GM11168 (cell line): ENCODE measurements around the gene TAGLN3.

Source experiments
- in situ Hi-C: fragments of 300-500 bp; cut with MboI; formaldehyde crosslinking; loops from one replicate; pipeline ENCODE4 v1.12.0; 2022; ENCODE audit warnings: low sequenced_read_pairs; ENCODE audit not compliant: unreplicated experiment

TAGLN3 gene

GRCh38 chr3:111998636-111999483 is at the start of gene TAGLN3:
TSS of gene TAGLN3 (plus strand) at chr3:111998922. CDS start at chr3:111999423, 501 bp downstream.
- in situ Hi-C loops = no loop called here

DNA sequence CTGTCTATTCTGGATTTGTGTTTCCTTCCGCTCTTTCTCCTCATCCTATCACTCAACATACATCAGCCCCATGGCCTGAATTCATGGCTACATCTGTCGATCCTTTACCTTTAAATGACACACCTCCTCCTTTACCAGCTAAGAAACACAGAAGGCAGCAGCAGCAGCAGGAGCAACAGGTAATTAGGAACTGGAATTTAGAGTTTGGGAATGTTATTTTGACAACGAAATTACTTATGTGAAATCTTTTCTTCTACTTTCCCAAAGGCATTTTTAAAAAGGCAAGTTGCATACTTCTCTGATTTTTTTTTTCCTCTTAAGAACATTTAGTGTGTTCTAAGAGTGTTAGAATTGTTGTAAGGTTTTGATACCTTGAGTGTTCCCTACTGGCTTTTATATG is 49.0 kb upstream of the TAGLN3 start:
- in situ Hi-C loops = no loop called here

DNA sequence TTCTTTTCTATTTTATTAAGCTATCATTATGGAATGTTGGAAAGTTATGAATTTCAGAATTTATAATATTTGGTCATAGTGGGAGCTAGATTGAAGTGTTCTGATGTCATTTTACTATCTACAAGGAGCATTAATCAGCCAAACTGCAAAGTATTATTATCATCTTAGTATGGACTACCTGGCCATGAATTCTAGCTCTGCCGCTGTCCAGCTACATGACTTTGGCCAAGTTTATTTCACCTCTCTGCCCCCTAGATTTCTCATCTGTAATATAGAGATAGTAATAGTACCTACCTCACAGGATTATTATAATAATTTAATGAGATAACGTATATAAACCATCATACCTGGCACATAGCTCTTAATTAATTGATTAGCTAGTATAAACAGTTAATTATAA is 47.7 kb upstream of the TAGLN3 start:
- in situ Hi-C loops = no loop called here

DNA sequence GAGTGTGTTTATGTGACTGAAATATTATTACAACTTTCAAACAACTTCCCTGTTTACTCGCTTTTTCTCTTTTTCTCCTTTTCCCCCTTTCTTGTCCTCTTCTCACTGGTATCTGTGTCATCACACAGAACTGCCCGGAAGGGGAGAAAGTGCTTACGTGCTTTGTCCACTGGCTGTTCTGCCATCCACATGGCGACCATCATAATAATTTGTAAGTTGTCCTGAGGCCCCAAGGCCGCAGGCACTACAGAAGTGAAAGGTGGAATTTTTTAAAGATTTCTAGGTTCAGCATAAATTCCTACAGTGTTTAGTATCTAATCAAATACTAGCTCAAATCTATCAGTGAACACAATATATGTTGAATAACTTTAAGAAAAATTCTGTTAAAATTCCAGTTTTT is 46.6 kb upstream of the TAGLN3 start:
- in situ Hi-C loops = no loop called here

- in situ Hi-C loops = no loop called here
Observed at GRCh38 chr3:111952866-111953450, 45.8 kb upstream of the TAGLN3 start.

DNA sequence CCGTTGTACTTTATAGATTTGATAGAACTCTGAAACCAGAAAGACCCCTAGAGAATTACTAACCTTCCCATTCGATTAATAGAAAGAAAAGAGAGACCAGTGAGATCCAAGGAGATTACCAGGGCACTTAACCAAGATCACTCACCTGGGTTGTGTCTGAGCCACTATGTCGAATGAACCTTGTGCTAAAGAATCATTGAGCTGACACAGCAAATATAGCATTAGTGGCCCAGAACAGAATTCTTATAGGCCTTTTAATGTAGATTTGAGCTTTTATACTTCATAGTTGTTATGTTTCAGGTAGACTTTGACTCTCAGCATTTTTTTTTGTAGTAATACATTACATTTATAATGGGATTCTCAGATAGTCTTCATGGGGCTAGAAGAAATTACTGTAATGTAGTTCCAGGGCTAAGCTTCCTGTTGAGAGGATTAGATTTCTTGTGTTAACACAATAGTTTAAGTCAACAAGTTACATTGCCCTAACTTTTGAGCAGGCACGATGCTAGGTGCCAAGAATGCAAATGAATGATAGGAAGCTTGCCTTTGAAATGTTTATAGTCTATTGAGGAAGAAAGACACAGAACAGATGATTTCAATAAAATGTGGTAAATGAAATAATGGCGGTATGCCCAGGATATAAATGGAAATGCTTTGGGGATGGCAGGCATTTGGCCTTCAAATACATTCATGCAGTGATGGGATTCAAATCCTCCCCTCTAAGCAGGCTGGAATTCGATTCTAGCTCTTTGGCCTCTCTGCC is 44.3 kb upstream of the TAGLN3 start:
- in situ Hi-C loops = no loop called here

GRCh38 chr3:111955876-111956275 is 42.8 kb upstream of the TAGLN3 start:
- in situ Hi-C loops = no loop called here

DNA sequence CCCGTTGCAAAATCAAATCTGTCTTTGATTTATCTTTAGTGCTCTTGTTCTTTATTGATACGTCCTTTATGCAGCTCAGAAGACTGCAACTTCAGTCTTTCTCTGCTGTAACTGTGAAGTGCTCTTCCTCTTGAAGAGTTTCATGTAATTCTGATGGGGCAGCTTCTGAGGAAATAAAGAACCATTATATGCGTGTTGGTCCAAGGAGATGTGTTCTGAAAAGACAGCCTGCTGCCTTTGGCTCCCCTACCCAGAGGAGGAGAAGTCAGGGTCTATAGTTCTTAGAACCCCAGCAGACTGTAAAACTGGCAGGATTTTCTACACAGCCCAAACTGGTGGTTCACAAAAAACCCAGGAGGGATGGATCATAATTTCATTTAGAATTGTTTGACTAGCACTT is 42.3 kb upstream of the TAGLN3 start:
- in situ Hi-C loops = no loop called here

- in situ Hi-C loops = no loop called here
Observed at GRCh38 chr3:111956995-111957734, 41.6 kb upstream of the TAGLN3 start.

GRCh38 chr3:111961461-111962164 is 37.1 kb upstream of the TAGLN3 start:
- in situ Hi-C loops = loop anchor here (5.0 kb wide), 1 partner anchor 239 kb away; no protein-coding TSS in a partner anchor

DNA sequence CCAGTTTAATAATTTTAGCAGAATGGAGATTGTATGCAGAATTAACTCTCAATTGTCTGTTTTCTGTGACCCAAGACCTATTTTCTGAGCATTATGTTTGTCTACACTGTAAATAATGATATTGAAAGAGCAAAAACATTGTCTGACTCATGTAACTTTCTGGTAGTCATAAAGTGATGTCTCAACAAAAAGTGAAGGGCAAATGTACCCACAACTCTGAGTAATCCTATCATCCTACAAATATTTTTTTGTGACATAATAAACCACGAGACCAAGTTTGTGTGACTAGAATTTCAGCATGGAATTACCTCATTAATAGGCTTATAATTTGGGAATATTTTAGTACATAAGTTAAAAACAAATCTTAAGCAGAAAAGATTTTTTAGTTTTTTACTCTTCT is 35.3 kb upstream of the TAGLN3 start:
- in situ Hi-C loops = loop anchor here (5.0 kb wide), 1 partner anchor 241 kb away; no protein-coding TSS in a partner anchor

- in situ Hi-C loops = no loop called here
Observed at GRCh38 chr3:111965484-111965883, 33.2 kb upstream of the TAGLN3 start.

- in situ Hi-C loops = no loop called here
Observed at GRCh38 chr3:111967068-111967467, 31.7 kb upstream of the TAGLN3 start.

- in situ Hi-C loops = no loop called here
Observed at GRCh38 chr3:111967651-111968274, 31.0 kb upstream of the TAGLN3 start.

DNA sequence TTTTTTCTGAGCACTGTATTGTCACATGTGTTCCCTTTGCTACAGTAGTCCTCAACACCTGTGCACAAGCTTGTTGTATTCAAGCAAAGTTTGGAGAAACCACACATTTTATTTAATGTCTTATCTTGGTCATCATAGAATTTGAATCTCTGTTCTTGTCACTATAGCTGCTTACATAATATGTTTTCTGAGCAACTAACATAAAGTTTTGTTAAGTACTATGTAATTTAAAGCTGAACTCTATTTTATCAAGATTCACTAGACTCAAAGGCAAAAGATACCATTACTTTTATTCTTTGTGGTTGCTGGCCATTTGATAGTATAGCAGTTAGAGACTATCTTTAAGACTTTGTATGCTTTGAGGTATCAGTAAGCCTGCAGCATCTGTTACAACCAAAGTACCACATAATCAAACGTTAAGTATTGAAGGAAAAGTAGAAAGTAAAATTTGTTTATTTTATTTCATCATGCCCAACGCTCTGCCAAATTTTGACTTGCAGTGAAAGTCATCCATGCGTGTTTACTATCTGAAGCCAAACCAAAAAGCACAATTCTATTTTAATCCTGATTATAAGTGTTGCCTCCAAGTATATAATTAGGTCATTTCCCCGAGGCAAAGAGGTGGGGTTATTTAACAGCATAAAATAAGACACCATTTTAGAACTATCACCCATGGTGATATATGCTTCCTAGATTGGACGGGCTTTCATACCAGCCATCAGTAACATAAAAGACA is 30.2 kb upstream of the TAGLN3 start:
- in situ Hi-C loops = no loop called here

DNA sequence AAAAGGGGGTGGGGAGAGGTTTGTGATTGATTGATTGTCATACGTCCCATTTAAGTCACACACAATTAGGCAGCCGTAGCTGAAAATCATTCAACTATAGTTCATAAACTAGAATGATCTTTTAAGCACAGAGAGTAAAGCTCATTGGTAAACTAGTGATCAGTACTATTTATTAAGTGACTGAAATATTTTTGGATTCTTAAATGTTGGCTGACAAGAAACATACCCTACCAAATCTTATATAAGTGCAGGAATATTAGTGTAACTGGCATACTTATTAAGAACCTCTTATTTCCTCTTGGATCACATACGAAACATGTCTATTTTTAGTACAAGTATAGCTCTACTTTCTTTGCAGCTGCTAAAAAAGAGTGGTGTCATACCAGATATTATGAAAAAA is 28.3 kb upstream of the TAGLN3 start:
- in situ Hi-C loops = no loop called here

- in situ Hi-C loops = no loop called here
Observed at GRCh38 chr3:111971533-111972130, 27.1 kb upstream of the TAGLN3 start.

GRCh38 chr3:111972891-111973290 is 25.8 kb upstream of the TAGLN3 start:
- in situ Hi-C loops = no loop called here
